Activated CD8-positive, alpha-beta memory T cell treated with anti-CD3 and anti-CD28 coated beads for 48 hours (primary cell): Measurements from ENCODE around the gene SYTL5.
"Not testable (repeated sequence)": the region's sequence is repeated elsewhere in the genome, so short reads cannot be mapped to it uniquely, and the experiment has no call there.

ENCODE experiments used
- DNase-seq, 3 experiments: peaks; one replicate each; pipeline ENCODE4 v3.0.0-alpha.2; 2020; ENCODE audit warnings: low read depth in 2 of 3, low spot score in 2 of 3

The SYTL5 gene

DNA sequence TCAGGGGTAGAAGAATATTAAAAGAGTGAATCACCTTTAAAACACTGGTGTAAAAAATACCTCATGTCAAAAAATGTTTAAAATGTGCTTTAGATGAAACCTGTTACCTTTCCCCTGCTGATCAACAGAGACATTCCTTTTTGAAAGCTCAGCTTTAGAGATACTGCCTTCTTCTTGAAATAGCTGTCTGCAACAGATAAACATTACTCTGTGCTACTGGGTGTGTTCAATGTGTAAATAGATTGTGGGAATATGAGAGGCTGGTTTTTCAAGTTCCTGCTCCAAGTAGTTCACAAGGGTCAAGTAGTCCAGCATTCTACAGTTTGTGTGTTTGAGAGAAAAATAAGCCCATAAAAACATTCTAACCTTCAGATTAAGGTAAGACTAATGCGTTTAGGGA is at the start of gene SYTL5:
TSS of gene SYTL5 (plus strand) at position 263 of the 400 bp plus-strand sequence. CDS start 27,337 bp downstream, outside the sequence.
- no peak for DNase-seq

GRCh38 chrX:37958525-37959211 is 47.7 kb upstream of the SYTL5 start:
- no peak for DNase-seq

DNA sequence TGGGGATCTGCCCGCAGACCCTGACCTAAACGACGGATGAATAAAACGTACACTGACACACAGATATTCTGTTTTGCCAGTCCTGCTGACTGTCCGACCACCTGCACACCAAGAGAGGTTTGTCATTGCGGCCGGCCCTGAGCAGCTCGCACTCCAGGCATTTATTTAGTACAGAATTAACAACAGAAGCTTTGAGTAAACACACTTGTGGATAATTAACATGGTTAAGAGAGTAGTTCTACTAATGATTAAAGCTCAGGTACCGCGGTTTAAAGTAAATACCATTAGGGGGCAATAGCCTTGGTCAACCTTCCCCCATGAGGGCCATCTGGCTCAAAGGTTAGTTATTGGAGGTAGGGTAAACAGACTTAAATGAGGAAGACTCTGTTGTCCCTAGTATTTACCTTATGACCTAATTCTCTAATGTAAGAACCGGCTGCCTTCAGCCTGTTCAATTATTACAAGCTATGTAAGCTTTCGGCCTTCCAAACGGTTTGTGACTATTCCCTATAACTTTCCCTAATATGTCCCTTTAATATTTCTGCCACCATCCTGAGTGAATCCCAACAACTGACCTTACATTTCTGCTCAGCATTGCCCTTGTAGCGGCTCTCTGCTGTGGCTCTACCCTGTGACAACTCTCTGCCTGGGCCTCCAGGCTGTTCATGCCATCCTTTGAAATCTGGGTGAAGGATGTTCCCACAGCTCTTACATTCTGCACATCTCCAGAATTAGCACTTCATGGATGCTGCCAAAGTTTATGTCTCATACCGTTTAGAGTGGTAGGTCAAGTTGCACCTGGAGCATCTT is 46.9 kb upstream of the SYTL5 start:
- DNase-seq = no peak

DNA sequence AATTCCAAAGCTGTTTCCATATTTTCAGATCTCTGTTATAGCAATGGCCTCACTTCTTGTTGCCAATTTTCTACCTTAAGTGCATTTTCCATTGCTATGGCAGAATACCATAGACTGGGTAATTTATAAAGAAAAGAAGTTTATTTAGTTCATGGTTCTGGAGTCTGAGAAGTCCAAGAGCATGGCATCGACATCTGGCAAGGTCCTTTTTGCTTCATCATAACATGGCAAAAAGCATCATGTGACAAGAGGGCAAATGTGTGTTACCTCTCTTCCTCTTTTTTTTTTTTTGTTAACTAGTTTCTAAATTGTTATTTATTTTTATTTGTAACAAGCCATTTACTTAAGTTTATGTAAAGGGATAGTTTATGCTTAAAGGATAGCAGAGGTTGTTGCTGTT is 45.2 kb upstream of the SYTL5 start:
- no peak for DNase-seq

DNA sequence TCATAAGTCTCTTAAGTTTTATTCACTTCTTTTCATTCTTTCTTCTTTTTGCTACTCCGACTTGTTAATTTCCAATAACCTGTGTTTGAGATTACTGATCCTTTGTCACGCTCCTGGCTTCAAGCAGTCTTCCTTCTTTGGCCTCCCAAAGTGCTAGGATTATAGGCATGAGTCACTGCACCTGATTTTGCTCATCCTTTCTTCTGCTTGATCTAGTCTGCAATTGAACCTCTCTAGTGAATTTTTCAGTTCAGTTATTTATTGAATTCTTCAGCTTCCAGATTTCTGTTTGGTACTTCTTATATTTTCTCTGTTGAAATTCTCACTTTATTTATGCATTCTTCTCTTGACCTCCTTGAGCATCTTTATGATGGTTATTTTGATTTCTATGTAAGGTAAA is 38.6 kb upstream of the SYTL5 start:
- no peak for DNase-seq

DNA sequence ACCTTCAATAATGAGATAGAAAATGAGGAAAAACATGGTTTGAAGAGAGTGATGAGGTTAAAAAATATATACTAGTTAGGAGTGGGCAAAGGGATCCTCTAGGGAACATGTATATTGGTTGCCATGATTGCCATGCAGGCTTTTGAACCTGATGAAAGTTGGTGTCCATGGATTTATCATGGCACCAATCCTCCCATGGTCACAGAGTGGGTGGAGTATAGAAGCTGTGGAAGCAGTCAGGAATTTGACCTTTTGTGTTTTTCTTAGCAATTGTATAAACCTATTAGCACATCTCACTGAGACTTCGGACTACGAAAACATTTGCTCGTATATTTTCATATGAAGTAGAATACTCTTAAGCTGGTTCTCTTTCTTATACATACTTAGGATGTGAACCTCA is 30.9 kb upstream of the SYTL5 start:
- DNase-seq = no peak

- DNase-seq = no peak
Measured at GRCh38 chrX:37976153-37976552, 30.2 kb upstream of the SYTL5 start.

GRCh38 chrX:37984880-37985279 is 21.5 kb upstream of the SYTL5 start:
- no peak for DNase-seq

- no peak for DNase-seq
Measured at GRCh38 chrX:37986893-37987292, 19.5 kb upstream of the SYTL5 start.

GRCh38 chrX:37989304-37989703 is 17.0 kb upstream of the SYTL5 start:
- DNase-seq = no peak

DNA sequence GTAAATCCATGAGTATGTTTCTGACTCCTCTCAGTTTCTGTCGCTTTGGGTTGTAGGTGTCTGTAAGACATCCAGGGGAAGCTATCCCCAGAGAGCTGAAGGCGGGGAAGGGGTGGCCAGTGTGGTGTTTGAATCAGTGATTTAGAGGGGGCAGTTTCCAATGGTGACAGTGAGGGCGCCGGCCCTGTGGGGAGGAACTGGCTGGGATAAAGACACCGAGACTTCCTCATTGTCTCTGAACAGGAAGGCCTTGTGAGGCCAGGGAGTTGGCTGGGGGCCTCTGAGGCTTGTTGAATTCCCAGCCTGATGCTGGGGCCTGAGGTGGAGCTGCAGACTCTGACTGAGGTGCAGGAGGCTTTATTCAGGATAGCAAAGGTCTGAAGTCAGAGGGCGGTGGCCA is 15.1 kb upstream of the SYTL5 start:
- DNase-seq = not testable (repeated sequence)

DNA sequence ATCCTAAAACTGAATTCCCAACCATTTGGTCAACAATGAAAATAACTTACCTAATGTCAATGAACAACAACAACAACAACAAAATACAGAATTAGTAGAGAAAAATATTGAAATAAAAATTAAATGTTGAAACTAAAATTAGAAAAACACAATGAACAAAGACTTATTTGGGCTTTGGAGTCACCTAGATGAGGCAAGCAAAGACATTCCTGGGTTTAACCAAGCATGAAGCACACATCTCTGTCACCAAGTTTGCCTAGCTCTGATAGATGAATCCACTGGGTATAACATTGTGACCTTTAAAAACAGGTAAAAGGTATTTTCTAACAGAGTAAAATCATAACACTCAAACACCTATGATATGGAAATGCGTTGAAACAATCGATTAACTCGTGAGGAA is 13.2 kb upstream of the SYTL5 start:
- DNase-seq = no peak

GRCh38 chrX:37993837-37994619 is 12.3 kb upstream of the SYTL5 start:
- DNase-seq = no peak

- DNase-seq = no peak
Measured at GRCh38 chrX:37995428-37995827, 10.9 kb upstream of the SYTL5 start.

DNA sequence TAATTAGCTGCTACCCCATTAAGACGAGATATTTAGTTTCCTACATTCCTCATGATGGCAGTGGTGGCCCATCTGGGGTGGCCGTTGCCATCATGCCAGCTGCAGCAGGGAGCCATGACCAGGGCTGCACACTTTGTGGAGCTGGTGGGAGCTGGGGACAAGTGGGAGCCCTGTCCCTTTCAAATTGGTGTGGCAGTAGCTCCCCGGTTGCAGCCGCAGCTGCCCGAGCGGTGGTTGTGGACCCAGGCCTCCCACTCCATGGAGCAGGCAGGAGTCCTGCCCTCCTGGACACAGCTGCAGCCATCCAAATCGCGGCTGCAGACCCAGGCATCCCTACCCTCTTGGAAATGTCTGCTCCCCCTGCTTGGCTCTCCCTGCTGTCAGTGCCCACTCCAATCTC is 9.3 kb upstream of the SYTL5 start:
- no peak for DNase-seq

- DNase-seq = no peak
Measured at GRCh38 chrX:37998586-37999262, 7.6 kb upstream of the SYTL5 start.

DNA sequence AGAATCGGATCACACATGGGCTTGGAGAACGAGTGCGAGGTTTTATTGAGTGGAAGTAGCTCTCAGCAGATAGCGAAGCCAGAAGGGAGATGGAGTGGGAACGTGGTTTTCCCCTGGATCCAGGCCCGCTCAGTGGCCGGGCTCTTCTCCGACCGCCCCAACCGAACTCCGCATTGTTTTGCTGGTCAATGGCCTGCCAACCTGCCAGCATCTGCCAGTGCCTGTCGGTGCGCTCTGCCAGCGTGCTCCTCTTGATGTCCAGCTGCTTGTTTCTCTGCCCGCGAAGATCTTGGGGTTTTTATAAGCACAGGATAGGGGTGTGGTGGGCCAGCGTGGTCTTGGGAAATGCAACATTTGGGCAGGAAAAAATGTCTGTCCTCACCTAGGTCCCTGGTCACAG is 5.6 kb upstream of the SYTL5 start:
- DNase-seq = no peak

DNA sequence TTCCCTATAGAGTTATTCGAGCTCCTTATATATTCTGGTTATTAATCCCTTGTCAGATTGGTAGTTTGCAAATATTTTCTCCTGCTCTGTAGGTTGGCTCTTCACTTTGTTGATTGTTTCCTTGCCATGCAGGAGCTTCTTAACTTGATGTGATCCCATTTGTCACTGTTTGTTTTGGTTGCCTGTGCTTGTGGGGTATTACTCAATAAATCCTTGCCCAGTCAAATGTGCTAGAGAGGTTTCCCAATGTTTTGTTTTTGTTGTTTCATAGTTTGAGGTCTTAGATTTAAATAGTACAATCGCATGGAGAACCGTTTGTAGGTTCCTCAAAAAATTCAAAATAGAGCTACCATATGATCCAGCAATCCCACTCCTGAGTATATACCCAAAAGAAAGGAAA is 2.3 kb upstream of the SYTL5 start:
- DNase-seq = no peak

DNA sequence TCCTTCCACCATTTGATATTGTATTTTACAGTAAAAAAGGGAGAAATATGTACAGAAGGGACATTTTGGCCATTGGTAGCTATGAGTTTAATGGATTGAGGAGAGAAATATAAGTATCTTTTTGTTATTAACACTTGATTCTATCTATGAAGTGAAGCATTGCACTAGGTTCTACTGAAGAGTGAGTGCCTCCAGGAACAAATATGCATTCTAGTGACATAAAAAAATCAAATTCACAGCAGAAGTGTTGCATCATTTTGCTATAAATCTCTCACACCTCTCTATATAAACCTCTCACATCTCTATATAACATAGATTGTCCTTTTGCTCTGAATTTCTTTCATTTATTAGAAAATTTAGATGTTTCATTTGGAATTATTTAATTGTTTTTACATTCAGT is 425 bp downstream of the SYTL5 start:
- no peak for DNase-seq

GRCh38 chrX:38008658-38009057 is 2.3 kb downstream of the SYTL5 start:
- DNase-seq = no peak

- no peak for DNase-seq
Measured at GRCh38 chrX:38009641-38010040, 3.3 kb downstream of the SYTL5 start.
